Hematopoietic multipotent progenitor cell treated with erythropoietin and hydrocortisone succinate and interleukin-3 and kit ligand, for 4 days (in vitro differentiated cells): ENCODE measurements around the gene LRRC39.
"Not testable (repeated sequence)": the region's sequence is repeated elsewhere in the genome, so short reads cannot be mapped to it uniquely, and the experiment has no call there.

Experiments used
- DNase-seq: peaks from one replicate; pipeline ENCODE4 v3.0.0-alpha.2; 2015

The LRRC39 gene

DNA sequence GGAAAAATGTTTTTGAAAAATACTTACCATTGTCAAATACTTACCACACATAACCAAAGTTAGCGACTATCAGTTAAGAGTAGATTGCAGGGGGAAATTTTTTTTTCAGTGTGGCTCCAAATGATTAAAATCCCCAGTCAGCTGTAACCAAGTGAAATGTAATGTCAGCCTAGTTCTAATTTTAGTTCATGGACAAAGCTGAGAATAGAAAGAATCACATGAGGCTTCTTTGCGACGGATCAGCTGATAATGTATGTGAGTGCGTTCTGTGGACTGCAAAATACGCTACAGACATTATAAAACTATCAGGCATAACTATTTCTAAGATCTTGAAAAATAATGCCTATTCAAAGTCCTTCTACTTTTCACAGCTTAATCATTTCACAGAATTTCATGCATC, at the start of gene LRRC39:
Gene LRRC39 (minus strand): TSS at position 166 of the 400 bp plus-strand sequence. CDS start 9,740 bp downstream, outside the sequence.
- peak; percentile 31 for DNase-seq

DNA sequence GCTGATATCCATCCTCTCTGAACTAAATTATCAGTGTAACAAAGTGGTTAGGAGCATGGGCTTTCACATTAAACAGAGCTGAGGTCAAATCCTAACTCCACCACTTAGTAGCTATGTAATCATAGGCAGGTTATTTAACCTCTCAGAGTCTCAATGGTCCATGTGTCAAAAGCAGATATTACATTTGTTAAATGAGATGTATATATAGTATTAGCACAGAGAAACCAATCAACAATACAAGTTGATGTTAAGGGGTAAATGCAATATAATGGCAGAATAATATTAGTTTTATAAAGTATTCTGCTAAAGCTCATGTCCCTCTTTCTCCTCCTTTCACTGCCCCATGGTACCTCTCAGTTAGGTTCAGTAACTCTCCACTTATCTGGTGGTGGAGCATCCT, 44.4 kb upstream of the LRRC39 start:
- DNase-seq: no peak

DNA sequence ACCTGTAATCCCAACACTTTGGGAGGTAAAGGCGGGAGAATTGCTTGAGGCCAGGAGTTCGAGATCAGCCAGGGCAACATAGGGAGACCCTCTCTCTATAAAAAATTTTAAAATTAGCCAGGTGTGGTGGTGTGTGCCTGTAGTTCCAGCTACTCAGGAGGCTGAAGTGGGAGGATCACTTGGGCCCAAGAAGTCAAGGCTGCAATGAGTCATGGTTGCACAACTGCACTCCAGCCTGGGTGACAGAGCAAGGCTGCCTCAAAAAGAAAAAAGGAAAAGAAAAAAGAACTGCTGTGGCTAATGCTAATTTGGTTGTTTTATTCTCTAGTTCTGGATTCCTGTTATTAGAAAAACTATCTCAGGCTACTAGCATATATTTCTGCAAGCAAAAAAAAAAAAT, 41.8 kb upstream of the LRRC39 start:
- DNase-seq: peak; percentile 15

DNA sequence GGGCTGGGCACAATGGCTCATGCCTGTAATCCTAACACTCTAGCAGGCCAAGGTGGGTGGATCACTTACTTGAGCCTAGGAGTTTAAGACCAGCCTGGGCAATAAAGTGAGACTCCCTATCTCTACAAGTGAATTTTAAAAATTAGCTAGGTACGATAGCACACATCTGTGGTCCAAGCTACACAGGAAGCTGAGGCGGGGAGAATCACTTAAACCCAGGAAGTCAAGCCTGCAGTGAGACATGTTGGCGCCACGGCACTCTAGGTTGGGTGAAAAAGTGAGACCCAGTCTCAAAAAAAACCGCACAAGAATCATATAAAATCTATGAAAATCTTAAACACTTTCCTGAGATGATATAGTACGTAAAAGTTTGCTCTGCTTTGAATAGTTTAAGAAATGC, 41.4 kb upstream of the LRRC39 start:
- DNase-seq: no peak

DNA sequence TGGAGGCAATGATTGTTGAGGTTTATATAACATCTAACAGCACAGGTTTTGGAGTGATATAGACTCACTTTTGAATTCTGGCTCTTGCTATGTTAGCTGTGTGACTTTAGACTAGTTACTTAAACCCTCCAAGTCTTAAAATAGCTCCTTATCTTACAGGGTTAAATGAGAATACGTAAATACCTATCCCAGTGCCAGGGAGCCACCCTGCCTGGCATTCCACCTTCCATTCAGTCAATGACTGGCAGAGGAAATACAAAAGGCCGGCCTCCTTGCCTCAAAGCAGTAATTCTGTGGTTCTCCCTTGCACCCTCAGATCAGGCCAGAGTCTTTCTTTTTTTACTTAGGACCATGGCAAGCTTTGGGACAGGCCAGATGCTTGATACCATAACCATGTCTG, 39.8 kb upstream of the LRRC39 start:
- no peak for DNase-seq

DNA sequence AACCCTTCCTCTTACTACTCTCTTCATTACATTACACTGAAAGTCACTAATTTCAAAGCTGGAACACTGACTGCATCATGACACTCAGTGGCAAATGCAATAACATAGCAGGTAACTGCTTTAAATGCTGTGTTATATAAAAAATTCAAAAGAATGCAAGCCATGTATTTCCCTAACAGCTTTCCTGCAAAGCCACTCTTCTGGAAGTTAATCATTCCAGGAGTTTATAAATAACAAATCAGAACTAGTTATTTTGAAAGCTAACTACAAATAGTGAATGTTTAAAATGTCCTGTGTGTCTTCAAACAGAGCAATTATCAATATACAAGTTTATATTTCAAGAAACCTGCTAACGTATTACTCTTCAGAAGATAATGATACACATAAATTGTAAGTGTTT, 37.0 kb upstream of the LRRC39 start:
- DNase-seq: no peak

DNA sequence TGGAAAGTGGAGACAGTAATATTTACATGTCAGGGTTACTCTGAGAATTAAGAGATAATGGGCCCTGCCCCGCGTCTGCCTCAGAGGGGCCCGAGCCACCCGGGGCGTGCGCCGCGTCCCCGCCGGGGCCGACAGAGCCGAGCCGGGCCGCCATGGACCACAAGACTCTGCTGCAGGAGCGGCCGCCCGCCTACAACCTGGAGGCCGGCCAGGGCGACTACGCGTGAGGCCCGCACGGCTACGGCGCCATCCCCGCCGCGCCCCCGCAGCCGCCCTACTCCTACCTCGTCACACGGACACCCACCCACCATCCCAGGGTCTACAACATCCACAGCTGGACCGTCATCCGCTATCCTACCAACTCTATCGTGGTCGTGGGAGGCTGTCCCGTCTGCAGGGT, 35.1 kb upstream of the LRRC39 start:
- no peak for DNase-seq

DNA sequence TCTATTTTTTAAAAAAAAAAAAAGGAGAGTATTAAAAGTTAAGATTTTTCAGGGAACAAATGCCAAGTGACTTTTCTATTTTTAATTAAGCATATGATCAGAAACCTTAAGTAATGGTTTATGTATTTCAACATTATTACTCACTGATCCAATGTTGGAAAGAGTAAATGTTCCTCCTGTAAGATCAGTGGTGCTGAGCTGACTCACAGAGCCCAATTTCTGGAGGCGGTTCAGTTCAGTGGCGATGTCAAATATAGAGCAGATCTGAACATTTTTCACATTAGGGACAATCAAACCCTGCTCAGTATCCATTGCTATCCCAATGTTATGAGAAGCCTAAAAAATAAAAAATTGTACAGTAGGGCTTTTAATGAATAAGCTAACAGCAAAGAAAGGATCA, 28.2 kb upstream of the LRRC39 start:
- no peak for DNase-seq

DNA sequence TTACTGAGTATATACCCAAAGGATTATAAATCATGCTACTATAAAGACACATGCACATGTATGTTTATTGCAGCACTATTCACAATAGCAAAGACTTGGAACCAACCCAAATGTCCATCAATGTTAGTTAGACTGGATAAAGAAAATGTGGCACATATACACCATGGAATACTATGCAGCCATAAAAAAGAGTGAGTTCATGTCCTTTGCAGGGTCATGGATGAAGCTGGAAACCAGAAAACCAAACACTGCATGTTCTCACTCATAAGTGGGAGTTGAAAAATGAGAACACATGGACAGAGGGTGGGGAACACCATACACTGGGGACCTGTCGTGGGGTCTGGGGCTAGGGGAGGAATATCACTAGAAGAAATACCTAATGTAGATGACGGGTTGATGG, 27.5 kb upstream of the LRRC39 start:
- not testable (repeated sequence) for DNase-seq

DNA sequence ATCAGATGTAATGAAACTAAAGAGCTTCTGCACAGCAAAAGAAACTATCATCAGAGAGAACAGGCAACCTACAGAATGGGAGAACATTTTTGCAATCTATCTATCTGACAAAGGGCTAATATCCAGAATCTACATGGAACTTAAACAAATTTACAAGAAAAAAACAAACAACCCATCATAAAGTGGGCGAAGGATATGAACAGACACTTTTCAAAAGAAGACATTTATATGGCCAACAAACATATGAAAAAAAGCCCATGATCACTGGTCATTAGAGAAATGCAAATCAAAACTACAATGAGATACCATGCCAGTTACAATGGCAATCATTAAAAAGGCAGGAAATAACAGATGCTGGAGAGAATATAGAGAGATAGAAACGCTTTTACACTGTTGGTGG, 27.0 kb upstream of the LRRC39 start:
- not testable (repeated sequence) for DNase-seq

DNA sequence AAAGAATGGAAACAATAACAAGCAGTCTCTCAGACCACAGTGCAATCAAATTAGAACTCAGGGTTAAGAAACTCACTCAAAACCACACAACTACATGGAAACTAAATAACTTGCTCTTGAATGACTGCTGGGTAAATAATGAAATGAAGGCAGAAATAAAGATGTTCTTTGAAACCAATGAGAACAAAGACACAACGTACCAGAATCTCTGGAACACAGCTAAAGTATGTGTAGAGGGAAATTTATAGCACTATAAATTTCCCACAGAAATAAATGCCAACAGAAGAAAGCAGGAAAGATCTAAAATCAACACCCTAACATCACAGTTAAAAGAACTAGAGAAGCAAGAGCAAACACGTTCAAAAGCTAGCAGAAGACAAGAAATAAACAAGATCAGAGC, 24.6 kb upstream of the LRRC39 start:
- not testable (repeated sequence) for DNase-seq

DNA sequence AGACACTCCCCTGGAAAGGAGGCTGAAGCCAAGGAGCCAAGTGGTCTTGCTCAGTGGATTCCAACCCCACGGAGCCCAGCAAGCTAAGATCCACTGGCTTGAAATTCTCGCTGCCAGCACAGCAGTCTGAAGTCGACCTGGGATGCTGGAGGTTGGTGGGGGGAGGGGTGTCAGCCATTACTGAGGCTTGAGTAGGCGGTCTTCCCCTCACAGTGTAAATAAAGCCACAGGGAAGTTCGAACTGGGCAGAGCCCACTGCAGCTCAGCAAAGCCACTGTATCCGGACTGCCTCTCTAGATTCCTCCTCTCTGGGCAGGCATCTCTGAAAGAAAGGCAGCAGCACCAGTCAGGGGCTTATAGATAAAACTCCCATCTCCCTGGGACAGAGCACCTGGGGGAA, 22.0 kb upstream of the LRRC39 start:
- DNase-seq: not testable (repeated sequence)

DNA sequence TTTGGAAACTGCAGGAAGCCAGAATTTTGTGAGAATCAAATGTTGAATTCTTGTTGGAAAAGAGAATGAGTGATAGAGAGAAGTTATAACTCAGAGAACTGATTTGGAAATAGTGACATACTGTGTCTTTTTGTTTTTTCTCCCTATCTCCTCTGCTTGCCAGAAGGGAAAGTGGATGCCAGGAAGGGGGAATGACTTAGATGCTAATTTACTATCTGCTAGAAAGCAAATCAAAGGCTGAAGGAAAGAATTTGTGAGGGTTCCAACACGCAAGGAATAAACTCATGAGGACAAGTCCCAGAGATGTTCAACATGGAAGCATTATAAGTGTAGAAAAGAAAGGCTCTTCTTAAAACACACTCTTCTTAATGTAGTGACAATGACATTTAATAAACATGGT, 20.5 kb upstream of the LRRC39 start:
- no peak for DNase-seq

DNA sequence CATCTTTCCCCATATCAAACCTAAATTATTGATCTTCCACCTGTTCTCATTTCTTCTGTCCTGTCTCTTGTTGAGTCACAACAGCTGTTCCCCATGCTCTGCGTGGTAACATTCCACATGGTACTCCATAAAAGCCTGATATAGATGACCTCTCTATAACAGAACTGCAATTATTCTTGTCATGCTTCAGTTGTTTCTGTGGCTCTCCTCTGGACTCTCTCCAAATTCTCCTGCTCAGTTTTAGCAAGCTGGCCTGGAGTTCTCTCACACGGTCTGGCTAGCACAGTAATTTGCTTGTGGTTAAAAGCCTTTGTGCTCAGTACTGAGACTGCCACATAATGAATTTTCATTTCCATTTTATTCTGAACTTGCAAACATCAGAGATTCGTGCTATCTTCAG, 10.6 kb upstream of the LRRC39 start:
- no peak for DNase-seq

DNA sequence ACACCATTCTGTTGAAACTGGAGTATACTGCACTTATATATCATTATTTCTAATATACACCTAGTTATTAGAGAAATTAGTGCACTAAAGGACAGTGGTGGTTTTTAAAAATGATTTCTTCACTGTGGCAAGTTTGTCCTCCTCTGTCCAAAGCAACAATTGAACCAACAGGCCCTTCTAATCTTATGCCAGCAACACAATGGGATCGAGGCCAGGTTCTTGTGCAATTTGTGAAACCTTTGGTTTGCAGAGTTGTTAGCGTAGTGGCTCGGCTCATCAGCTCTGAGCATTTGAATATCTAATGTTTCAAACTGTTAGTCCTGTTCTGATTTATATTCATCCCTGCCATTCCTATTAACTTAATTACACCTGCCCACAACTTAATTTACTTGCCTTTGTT, 9.9 kb upstream of the LRRC39 start:
- DNase-seq: peak; percentile 30

DNA sequence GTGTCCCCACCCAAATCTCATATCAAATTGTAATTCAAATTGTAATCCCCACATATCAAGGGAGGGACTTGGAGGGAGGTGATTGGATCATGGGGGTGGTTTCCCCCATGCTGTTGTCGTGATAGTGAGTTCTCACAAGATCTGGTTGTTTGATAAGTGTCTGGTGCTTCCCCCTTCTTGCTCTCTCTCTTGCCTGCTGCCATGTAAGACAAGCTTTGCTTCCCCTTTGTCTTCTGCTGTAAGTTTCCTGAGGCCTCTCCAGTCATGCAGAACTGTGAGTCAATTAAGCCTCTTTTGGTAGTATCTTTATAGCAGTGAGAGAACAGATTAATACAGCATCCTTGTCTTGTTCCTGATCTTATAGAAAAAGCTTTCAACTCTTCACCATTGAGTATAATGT, 6.5 kb upstream of the LRRC39 start:
- peak; percentile 61 for DNase-seq

DNA sequence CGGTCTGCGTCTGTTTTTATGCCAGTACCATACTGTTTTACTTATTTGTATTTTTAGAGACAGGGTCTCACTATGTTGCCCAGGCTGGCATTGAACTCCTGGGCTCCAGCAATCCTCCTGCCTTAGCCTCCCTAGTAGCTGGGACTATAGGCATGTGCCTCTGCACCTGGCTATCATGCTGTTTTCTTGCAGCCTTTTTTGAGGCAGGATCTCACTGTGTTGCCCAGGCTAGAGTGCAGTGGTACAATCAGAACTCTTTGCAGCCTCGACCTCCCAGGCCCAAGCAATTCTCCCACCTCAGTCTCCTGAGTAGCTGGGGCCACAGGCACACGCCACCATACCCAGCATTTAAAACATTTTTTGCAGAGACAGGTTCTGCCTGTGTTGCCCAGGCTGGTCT, 5.3 kb upstream of the LRRC39 start:
- no peak for DNase-seq

DNA sequence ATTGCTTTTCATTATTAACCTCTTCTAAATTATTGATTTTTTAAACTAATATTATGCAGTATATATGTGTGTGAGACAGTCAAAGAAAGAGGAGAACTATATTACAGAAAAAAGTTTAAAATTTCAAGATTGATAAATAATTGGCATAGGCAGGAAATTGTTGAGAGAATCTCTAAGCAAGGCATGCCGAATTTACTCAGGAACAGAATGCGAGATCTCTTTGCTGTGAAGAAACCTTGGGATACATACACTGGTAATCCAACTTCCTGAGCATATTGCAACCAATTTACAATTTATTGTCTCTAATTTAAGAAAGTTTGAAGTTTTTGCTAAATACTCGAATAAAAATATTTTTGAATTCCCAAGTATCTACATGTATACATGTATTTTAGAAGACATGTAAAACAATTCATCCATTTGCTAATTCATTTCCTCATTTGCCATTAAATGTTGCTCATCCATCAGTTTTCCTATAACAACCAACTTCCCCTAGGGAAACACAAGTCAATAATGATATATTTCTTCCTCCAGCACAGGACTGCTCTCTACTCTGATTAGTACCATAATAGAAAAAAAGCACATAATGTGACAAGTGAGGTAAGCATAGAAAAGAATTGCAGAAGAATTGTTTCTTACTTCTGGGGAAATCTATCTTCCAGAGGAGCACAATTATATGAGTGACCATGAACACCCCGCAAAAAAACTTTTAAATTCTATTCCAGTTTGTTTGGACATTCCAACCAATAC, 588 bp downstream of the LRRC39 start:
- DNase-seq: no peak

DNA sequence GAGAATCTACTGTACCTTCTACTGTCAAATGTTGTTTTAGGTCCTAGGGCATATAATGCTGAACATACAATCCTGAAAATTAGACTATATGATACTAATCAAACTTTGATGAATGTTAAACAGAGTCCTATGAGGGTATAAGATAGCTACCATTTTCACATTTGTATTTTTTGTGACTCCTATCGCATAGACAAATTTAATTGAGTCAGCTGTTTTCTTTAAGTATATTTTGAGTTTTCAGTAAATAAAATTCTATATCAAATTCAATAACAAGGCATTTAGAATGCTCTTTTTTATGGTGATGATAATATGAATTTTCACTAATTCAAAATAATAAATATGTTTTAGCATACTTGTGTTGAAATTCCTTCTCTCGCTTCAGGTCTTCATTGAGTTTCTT, 10.0 kb downstream of the LRRC39 start:
- DNase-seq: no peak

DNA sequence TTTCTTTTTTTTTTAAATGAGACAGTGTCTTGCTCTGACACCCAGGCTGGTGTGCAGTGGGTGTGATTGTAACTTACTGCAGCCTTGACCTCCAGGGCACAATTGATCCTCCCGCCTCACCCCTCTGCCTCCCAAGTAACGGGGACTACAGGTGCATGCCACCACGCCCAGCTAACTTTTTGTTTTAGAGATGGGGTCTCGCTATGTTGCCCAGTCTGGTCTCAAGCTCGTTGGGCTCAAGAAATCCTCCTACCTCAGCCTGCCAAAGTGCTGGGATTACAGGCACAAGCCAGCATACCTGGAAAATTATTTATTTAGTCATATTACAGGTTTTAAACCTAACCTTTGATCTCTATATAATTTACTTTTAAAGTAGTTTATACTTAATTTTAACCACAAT, 13.4 kb downstream of the LRRC39 start:
- DNase-seq: no peak

DNA sequence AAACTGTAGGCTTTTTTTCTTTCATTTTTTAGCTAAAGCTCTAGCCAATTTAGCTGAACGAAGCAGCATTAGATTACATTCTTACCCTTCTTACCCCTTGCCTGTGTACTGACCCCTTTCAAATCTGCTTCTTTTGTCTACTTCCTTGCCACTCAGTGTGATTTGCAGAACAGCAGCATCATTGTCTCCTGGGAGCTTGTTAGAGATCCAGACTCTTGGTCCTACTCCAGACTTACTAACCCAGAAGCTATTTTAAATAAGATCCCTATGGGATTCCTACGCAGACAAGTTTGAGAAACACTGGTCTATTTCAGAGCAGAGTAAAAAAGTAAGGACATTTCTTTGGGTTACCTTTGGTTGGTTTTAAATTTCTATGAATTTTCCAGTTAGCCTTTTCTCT, 13.8 kb downstream of the LRRC39 start:
- DNase-seq: no peak

DNA sequence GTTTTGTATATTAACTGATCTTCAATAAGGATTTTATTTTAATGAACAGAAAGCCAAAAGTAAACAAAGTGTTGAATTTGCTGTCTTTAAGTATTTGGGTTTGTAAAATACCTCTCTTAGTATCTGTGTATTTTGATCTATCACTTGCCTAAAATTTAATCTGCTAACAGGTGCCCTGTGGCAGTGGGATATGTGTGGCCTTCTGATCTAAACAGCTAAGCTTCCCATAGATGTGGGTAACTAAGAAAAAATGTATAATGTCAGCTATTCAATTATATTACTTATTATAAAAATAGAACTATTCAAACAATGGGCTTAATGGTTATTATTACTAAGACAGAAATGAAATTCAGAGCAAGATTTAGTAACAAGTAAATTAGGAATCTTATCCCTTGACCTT, 15.2 kb downstream of the LRRC39 start:
- no peak for DNase-seq

DNA sequence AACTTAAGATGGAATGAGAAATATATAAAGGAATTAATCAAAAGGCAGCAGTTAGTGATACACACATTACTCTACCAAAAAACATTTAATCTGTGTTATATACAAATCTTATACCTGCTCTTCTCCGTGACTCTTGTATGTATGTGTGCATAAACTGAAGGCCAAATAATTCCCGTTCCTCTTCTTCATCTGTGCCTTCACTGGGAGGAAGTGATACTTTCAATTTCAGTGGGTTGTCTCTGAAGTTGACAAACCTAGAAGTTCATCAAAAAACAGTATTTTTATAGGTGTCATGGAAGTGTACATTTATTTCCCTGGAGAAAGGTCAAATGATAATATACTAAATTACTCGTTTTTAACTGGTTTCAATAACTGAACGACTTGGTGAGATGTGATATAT, 25.8 kb downstream of the LRRC39 start:
- DNase-seq: no peak

DNA sequence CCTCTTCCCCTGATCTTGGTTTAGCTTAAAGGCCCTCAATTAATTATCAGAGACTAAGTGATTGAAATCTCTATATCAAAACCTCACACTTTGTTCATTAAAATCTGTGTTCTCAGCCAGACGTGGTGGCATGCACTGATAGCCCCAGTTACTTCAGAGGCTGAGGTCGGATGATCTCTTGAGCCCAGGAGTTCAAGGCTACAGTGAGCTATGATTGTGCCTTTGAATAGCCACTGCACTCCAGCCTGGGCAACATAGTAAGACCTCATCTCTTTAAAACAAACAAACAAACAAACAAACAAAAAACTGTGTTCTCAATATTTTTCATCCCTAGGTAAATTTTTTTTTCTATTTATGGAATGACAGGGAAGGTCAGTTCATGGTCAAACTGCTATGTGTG, 26.4 kb downstream of the LRRC39 start:
- DNase-seq: no peak

DNA sequence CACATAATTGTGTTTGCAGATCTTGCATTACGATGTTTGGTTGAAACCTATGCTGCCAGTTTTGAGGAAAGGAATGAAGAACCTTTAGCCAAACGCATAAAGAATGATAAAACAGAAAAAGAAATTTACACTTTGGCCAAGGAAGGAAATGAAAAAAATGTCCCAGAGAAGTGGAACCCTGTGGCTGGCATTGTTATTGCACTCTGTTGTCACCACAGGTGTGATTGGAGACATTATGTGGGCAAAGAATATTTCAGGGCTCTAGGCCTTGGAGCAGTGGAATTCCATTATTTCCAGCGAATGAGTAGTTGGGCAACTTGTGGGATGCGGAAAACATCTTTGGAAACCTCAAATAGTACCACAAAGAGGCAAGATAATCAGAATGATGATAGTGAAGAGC, 30.2 kb downstream of the LRRC39 start:
- no peak for DNase-seq

DNA sequence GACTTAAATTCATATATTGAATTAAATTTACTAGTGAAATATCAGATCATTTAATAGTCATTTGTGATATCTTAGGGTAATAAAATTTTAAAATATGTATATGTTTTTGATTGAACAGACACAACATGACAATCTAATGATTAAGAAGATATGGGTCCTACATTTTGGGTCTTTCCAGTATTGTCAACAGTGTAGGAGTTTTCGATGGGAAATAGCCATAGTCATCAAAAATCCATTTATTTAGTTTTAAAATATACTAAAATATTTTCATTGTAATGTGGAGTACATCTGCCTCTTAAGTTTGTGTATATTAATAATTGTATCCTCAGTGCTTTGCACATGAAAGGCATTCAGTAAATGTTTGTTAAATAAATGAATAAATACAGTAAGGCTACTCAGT, 31.1 kb downstream of the LRRC39 start:
- DNase-seq: no peak
